Gastrocnemius medialis (tissue), 4 donors: Measurements from ENCODE around the gene SLC6A1.

Experiments used
- POLR2A ChIP-seq, 2 donors: fragments of 450-650 bp; IDR thresholded peaks; one replicate each; pipeline ENCODE4 v1.6.1; 2017; ENCODE audit warnings: antibody characterized with exemption in 2 of 2, mild to moderate bottlenecking in 2 of 2, moderate library complexity in 2 of 2
- TF ChIP-seq, protein P1 (sequence below), 5 experiments: fragments of 450-650 bp in 3 of 5; fragments of 200-600 bp in 2 of 5; sonication (generic) in 2 of 5; IDR thresholded peaks in 4 of 5; conservative IDR thresholded peaks in 1 of 5; 1 replicate in 4 of 5; 2 replicates in 1 of 5; pipeline ENCODE4 v1.5.1; 2016 to 2019; ENCODE audit warnings: antibody characterized with exemption in 5 of 5, mild to moderate bottlenecking in 3 of 5, moderate library complexity in 3 of 5

DNA sequence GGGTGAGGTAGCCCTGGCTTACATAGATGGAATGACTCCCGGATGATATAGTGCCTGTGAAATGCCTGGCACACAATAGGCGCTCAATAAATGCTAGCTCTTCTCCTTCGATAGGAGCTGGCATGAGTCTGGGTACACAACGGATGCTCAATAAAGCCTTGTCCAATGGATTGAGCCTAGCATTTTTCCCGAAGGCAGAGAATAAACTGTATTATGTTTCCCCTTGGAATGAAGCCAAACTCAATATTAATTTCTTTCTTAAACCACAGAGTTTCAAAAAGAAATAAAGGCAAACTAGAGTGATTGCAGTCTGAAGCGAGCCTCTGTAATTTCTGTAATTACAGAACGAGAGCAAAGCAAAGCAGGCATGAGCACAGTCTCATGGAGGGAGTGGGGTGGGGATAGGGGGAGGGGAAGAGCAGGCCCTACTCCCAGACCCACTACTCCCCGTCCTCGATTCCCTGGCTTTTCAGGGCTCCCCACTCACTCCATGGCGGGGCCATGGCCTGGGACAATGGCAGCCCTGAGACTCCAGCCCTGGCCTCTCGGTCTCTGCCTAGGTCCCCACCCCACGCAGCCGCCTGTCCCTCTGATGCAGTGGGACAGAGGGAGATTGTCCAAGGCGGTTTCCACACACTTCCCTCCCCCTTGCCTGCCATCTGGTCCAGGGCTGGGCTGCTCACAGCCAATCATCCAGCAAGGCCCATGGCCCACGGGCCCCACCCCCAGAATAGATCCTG is 18.0 kb downstream of the SLC6A1 start:
- TF ChIP-seq POLR2A (IDR thresholded peaks at IDR 0.05) = no peak
- TF ChIP-seq, protein P1, sequence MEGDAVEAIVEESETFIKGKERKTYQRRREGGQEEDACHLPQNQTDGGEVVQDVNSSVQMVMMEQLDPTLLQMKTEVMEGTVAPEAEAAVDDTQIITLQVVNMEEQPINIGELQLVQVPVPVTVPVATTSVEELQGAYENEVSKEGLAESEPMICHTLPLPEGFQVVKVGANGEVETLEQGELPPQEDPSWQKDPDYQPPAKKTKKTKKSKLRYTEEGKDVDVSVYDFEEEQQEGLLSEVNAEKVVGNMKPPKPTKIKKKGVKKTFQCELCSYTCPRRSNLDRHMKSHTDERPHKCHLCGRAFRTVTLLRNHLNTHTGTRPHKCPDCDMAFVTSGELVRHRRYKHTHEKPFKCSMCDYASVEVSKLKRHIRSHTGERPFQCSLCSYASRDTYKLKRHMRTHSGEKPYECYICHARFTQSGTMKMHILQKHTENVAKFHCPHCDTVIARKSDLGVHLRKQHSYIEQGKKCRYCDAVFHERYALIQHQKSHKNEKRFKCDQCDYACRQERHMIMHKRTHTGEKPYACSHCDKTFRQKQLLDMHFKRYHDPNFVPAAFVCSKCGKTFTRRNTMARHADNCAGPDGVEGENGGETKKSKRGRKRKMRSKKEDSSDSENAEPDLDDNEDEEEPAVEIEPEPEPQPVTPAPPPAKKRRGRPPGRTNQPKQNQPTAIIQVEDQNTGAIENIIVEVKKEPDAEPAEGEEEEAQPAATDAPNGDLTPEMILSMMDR (IDR thresholded peaks at IDR 0.05 in 4 of 5, conservative IDR thresholded peaks at IDR 0.05 in 1 of 5) = no peak
